Smooth muscle cell (in vitro differentiated cells): ENCODE measurements around the gene GARIN5B. TPM values are rescaled to one million over a fixed set of nuclear protein-coding genes. Genes with fewer than 3 reads are reported as not detected.
A peak's percentile ranks its signal among the peaks of the same experiment; 100 is the strongest.

Source experiments
- DNase-seq: peaks from one replicate; lab custom pipeline; 2025; ENCODE audit not compliant: unreplicated experiment; lab: John Stamatoyannopoulos, UW
- H2AFZ ChIP-seq: fragments of 200-600 bp; sonication (generic); 2 replicates; pipeline ENCODE4 v1.6.0; 2016; ENCODE audit warnings: antibody characterized with exemption, low read depth, mild to moderate bottlenecking
- H3F3A ChIP-seq: fragments of 200-600 bp; sonication (generic); 2 replicates; pipeline ENCODE4 v1.6.0; 2017; ENCODE audit warnings: antibody characterized with exemption, low read depth
- H3K27ac ChIP-seq: fragments of 200-600 bp; sonication (generic); 2 replicates; pipeline ENCODE4 v1.5.1; 2016; ENCODE audit warnings: low read depth, mild to moderate bottlenecking
- H3K27me3 ChIP-seq: fragments of 200-600 bp; sonication (generic); 2 replicates; pipeline ENCODE4 v1.6.1; 2016; ENCODE audit warnings: low read depth, mild to moderate bottlenecking
- H3K36me3 ChIP-seq: fragments of 200-600 bp; sonication (generic); 2 replicates; pipeline ENCODE4 v1.5.1; 2016; ENCODE audit warnings: low read depth
- H3K4me1 ChIP-seq: fragments of 200-600 bp; sonication (generic); 2 replicates; pipeline ENCODE4 v1.5.1; 2016; ENCODE audit warnings: low read depth
- H3K4me2 ChIP-seq: fragments of 200-600 bp; sonication (generic); 2 replicates; pipeline ENCODE4 v1.6.0; 2016; ENCODE audit warnings: mild to moderate bottlenecking
- H3K4me3 ChIP-seq: fragments of 200-600 bp; sonication (generic); 2 replicates; pipeline ENCODE4 v1.5.1; 2016; ENCODE audit warnings: mild to moderate bottlenecking
- H3K79me2 ChIP-seq: fragments of 200-600 bp; sonication (generic); 2 replicates; pipeline ENCODE4 v1.6.0; 2016; ENCODE audit warnings: low read depth, mild to moderate bottlenecking
- H3K9ac ChIP-seq: fragments of 200-600 bp; sonication (generic); 2 replicates; pipeline ENCODE4 v1.6.0; 2016; ENCODE audit warnings: low read depth
- H3K9me3 ChIP-seq: fragments of 200-600 bp; sonication (generic); replicated peaks from 2 replicates; pipeline ENCODE4 v1.5.1; 2016; ENCODE audit warnings: low read depth
- H4K20me1 ChIP-seq: fragments of 200-600 bp; sonication (generic); 2 replicates; pipeline ENCODE4 v1.6.0; 2016; ENCODE audit warnings: low read depth
- CTCF ChIP-seq: fragments of 200-600 bp; sonication (generic); IDR thresholded peaks from 2 replicates; pipeline ENCODE4 v1.5.1; 2017; ENCODE audit warnings: borderline replicate concordance, mild to moderate bottlenecking, antibody characterized with exemption; ENCODE audit not compliant: insufficient read depth, poor library complexity, severe bottlenecking
- WGBS: methylation state at CpG from one replicate; pipeline ENCODE4 v1.1.7; 2016; ENCODE audit warnings: low lambda C conversion rate; 5-methylcytosine and 5-hydroxymethylcytosine counted together
- polyA plus RNA-seq: library from polyadenylated mRNA; unstranded; fragments of >200 nt; fragmentation: Nextera tagmentation; extraction: Ambion mirVana; gene quantifications from 2 replicates; pipeline ENCODE4 v1.2.1, GENCODE V29; 2016
- total RNA-seq: library from RNA; depleted of rRNA; stranded (reverse); fragments of >200 nt; gene quantifications from 2 replicates; pipeline ENCODE4 v1.2.3, GENCODE V29; 2014

Gene GARIN5B
- total and polyA plus RNA-seq, 2 experiments from 2014 or later: 0.07 TPM; not detected in 1

GRCh38 chr19:55370305-55370988 lies 7.4 kb upstream of the GARIN5B start, which contains the start of gene IL11:
Gene IL11, minus strand, starts transcription at chr19:55370463. Its CDS starts 153 bp downstream, at chr19:55370310.
- Histone ChIP-seq H3K27ac (peak within 1 kb of the TSS; percentile 97), H3K9ac (peak within 1 kb of the TSS; percentile 96), H3K36me3 (no peaks in the 10 kb centered on the region), H3F3A (peaks cover 27% of the 10 kb centered on the region), H3K79me2 (peaks cover 4% of the 10 kb centered on the region), H3K4me2 (peak within 1 kb of the TSS; percentile 99), H3K27me3 (no peaks in the 10 kb centered on the region), H3K4me3 (peak within 1 kb of the TSS; percentile 88), H4K20me1 (peaks cover 24% of the 10 kb centered on the region), H2AFZ (no peak within 1 kb of the TSS), H3K4me1 (peaks cover 22% of the 10 kb centered on the region), H3K9me3 (no peaks in the 10 kb centered on the region)
- TF ChIP-seq CTCF: no peak
- 2% methylated on average over 15 of the region's 32 CpGs for WGBS
- peak; percentile 87 for DNase-seq

GRCh38 chr19:55369653-55370304 lies 6.7 kb upstream of the GARIN5B start:
- DNase-seq: no peak

GRCh38 chr19:55368701-55369563 lies 5.9 kb upstream of the GARIN5B start:
- Histone ChIP-seq H3K4me1 (peaks cover 15% of the 10 kb centered on the region), H3K27ac (peak overlapping the region; percentile 97), H3K27me3 (no peaks in the 10 kb centered on the region), H4K20me1 (peaks cover 31% of the 10 kb centered on the region), H3K4me3 (peak overlapping the region; percentile 88), H3K4me2 (peak overlapping the region; percentile 89), H3K9ac (peak overlapping the region; percentile 96), H2AFZ (no peak overlapping the region), H3K9me3 (no peaks in the 10 kb centered on the region), H3K36me3 (no peaks in the 10 kb centered on the region), H3F3A (peaks cover 35% of the 10 kb centered on the region), H3K79me2 (peaks cover 4% of the 10 kb centered on the region)
- 24% methylated on average over 18 of the region's 54 CpGs for WGBS
- TF ChIP-seq CTCF: no peak
- peak; percentile 39 for DNase-seq

More at GRCh38 chr19:55369653-55370304, 6.7 kb upstream of the GARIN5B start:
- Histone ChIP-seq H2AFZ (no peak overlapping the region), H3K27ac (peak overlapping the region; percentile 97), H4K20me1 (peaks cover 29% of the 10 kb centered on the region), H3K79me2 (peaks cover 4% of the 10 kb centered on the region), H3F3A (peaks cover 31% of the 10 kb centered on the region), H3K36me3 (no peaks in the 10 kb centered on the region), H3K9ac (peak overlapping the region; percentile 96), H3K27me3 (no peaks in the 10 kb centered on the region), H3K4me2 (peak overlapping the region; percentile 99), H3K4me3 (peak overlapping the region; percentile 88), H3K4me1 (peaks cover 22% of the 10 kb centered on the region), H3K9me3 (no peaks in the 10 kb centered on the region)
- no peak for TF ChIP-seq CTCF
- 2% methylated on average over 23 of the region's 59 CpGs for WGBS
